ENCODE measurements around the gene CAMK2A.
A peak's percentile ranks its signal among the peaks of the same experiment; 100 is the strongest.

CAMK2A gene

DNA sequence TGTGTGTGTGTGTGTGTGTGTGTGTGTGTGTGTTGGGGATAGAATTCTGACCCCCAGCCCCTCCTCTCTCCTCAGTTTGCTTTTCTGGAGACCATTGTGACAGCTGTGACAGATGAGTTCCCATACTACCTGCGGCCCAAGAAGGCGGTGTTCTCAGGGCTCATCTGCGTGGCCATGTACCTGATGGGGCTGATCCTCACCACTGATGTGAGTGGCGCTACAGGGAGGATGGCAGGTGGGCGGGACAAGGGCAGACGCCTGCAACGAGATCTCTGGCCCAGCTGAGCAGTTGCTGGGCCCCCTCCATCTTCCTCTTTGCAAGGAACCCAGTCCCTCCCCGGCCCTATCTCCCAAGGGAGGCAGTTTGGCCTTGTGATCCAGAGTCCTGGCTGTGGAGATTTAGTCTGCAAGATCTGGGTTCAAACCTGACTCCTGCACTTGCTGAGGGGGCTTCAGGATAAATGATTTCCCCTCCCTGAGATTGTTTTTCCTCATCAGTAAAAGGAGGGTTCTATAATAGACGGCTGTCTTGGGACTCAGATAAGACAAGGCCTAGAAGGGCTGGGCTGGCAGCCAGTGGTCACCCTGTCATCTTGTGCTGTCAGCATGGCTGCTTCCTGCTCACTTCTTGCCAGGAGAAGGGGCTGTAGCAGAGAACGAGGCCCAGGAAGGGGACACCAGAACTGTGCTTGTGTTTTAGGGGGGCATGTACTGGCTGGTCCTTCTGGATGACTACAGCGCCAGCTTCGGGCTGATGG lies 85.6 kb downstream of the CAMK2A start:
- DNase-seq: peak in 1 of 10 donors; percentile 58
- intact Hi-C loops (cut with DNase I): no loop called here

DNA sequence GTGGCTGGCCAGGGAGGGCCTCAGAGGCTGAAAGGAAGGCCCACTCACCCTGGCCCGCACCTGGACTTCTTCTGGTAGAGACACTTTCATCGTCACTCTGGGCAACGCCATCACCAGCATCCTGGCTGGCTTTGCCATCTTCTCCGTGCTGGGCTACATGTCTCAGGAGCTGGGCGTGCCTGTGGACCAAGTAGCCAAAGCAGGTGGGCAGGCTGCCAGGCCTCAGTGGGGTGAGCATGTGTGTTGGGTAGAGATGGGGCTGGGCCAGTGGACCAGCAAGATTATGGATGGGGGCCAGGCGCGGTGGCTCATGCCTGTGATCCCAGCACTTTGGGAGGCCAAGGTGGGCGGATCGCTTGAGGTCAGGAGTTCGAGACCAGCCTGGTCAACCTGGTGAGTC lies 87.1 kb downstream of the CAMK2A start:
- DNase-seq: peak in 1 of 10 donors; percentile 86
- intact Hi-C loops (cut with DNase I): no loop called here

DNA sequence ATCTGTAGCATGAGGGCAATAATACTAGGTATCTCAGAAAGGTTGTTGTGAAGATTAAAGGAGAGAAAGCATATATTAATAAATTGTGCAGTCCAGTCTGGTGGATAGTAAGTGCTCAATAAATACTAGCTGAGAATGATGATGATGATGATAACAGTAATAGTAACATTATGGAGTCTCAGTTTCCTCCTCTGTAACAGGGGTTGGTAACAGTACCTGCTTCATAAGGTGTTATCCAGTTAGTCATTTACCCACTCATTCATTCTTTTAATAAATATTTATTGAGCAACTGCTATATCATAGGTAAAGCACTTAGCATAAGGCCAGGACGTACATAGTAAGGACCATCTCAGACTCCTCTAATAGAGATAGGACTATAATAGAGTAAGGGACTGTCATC lies 92.1 kb downstream of the CAMK2A start:
- no peak for DNase-seq
- intact Hi-C loops (cut with DNase I): no loop called here

DNA sequence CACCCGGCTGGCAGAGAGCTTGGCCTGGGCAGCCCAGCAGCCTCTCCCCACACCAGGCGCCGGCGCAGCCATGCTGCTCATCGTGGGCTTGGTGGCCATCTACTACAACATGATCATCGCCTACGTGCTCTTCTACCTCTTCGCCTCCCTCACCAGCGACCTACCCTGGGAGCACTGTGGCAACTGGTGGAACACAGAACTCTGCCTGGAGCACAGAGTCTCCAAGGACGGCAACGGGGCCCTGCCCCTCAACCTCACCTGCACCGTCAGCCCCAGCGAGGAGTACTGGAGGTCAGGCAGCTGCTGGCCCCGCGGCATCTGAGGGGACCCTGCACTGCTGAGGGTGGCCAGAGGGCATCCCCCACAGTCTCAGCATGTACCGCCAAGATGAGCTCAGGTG lies 92.6 kb downstream of the CAMK2A start:
- DNase-seq: no peak
- intact Hi-C loops (cut with DNase I): no loop called here

DNA sequence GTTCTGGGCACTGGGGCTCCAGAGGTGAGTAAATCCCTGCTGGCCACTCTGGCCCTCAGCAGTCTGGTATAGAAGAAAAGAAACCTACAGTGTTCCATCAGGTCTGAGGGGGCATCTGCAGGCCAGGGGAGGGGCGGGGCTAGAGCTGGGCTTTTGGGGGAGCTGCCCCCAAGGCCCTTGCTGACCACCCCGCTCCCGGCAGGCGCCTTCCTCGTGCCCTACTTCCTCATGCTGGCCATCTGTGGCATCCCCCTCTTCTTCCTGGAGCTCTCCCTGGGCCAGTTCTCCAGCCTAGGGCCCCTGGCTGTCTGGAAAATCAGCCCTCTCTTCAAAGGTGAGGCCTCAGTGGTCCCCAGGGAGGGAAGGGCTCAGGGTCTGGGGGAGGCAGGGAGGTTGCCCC lies 93.1 kb downstream of the CAMK2A start:
- intact Hi-C loops (cut with DNase I): no loop called here
- DNase-seq: no peak

DNA sequence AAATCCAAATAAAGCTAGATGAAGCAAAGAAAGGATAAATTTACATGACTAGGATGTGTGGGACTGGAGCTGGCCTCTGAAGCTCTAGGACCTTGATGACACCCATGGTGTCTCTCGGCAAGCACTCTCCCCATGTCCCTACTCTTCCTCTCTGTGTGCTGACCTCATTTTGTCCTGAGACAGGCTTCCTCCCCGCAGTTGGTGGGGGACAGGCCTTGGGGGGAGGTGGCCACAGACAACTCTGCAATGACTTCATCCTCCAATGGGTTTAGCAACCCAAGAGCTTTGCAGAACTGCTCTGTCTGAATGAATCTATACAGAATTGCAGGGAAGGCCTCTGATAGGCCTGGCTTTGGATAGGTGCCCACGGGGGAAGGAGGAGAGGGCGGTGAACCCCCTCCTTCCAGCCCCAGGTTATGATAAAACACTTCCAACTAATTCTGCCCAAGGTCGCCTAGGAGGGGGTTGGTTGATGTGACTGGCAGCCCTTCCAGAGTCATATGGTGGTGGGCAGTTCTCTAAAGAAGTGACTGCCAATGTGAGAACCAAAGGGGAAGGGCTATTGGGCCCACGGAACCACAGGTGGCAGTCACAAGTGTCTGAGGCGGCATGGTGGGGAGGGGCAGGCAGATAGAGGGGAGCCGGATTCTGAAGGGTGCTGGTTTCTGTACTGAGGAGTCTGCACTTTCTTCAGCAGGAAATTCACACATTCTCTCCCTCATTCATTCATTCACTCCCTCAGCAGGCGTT lies 93.7 kb downstream of the CAMK2A start:
- DNase-seq: no peak
- intact Hi-C loops (cut with DNase I): no loop called here

DNA sequence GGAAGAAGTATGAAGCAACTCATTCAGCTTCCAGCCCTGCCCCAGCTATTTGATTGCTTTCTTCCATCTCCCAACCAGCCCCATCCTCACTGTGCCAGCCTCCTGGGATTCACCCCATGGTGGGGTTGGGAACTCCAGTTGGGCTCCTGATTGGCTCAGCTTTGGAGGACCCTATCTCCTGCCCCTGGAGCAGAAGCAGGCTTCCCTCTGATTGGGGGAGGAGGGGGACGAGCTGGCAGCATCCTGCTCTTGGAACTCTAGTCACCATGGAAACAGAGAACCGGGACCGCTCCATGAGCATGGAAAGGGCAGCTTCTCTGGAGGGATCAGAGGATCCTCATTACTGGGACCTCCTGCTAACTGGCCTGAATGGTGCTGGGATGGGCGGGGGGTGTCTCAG lies 97.1 kb downstream of the CAMK2A start:
- DNase-seq: peak in 4 of 10 donors; percentile 29 to 88 (median 36)
- intact Hi-C loops (cut with DNase I): no loop called here

DNA sequence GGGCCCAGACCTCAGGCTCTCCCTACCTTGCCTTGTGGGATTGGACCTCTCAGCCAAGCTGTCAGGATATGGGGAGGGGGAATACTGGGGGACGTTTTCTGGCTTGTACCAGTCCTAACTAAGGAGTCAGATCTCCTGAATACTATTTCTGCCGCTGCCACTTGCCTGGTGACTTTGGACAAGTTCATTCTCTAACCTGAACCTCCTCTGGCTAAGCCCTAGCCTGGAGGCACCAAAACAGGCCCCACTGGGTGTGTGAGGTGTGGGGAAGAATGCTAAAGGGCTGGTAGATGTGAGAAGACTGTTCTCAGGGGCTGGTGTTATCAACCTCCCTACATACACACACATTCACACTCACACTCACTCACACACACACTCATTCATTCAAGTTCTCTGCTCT lies 98.6 kb downstream of the CAMK2A start:
- no peak for DNase-seq
- intact Hi-C loops (cut with DNase I): no loop called here

DNA sequence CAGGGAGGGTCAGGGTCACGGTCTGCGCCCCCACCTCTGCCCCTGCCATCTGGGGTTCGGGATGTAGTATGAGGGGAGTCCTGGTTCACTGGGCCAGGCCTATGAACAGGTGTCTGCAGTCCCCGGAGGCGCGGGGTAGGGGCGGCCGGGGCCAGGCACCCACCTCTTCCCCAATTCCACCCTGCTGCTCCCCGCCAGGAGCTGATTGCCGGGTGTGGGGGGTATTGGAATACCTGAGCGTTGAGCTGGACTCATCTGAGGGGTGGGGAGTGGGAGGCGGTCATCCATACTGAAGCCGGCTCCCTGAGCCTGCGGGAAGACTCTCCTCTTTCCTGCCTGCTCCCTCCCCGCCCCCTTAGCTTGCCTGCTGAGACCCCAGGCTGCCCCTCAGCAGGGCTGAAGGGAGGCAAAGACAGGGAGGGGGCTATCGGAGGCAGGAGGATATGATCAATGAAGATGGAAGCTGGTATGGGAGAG lies 99.0 kb downstream of the CAMK2A start:
- intact Hi-C loops (cut with DNase I): no loop called here
- DNase-seq: peak in 1 of 10 donors; percentile 71

DNA sequence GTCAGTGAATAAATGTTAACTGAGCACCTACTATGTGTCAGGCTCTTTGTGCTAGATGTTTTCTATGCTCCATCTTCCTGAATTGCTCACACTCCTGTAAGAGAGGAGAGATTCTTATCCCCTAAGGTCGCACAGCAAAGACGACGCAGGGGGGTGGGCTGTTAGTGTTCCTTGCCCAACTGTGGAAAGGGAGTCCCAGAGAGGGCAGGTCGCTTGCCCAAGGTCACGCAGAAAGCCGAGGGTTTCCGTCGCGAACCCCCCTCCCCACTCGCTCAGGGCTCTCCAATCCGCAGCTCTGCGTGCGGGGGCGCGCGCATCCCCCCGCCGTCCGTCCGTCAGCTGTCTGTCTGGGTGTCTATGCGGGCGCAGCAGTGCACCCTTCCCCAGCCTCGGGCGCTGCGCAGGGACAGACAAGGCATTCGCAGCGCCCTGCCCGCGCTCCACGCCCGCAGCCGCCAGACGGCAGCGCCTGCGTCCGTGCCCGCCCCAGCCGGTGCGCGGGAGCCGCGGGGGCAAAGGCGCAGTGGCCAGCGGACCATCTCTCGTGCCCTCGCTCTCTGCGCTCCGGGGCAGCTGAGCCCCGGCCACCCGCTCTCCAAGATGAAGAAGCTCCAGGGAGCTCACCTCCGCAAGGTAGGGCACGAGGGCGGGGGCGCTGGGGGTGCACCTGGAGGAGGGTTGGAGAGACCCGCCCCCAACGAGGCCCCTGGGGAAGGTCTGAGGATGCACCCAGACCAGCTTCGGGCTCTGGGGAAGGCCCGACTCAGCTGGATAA lies 99.7 kb downstream of the CAMK2A start, which contains the start of gene SLC6A7:
SLC6A7 (plus strand) TSS at position 335 of the 775 bp plus-strand sequence; CDS start at position 601, 266 bp downstream.
- DNase-seq: peak in 2 of 10 donors; percentile 80 to 87
- intact Hi-C loops (cut with DNase I): no loop called here

DNA sequence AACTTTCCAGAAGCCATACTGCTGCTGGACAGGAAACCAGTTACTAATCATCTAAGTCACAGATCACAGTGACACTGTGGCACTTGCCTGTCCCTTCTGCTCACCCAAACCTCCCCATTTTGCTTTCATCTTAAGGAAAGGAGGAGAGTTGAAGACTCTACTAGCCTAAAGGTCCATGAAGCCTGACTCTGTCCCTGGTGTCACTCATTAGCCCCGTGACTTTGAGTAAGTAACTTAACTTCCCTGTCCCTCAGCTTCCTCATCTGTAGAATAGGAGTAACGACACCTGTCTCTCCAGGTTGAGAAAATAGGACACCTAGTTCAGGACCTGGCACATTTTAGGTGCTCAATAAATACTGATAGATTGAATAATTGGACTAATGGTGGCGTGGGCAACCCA lies 100.2 kb downstream of the CAMK2A start:
- no peak for DNase-seq
- intact Hi-C loops (cut with DNase I): no loop called here

DNA sequence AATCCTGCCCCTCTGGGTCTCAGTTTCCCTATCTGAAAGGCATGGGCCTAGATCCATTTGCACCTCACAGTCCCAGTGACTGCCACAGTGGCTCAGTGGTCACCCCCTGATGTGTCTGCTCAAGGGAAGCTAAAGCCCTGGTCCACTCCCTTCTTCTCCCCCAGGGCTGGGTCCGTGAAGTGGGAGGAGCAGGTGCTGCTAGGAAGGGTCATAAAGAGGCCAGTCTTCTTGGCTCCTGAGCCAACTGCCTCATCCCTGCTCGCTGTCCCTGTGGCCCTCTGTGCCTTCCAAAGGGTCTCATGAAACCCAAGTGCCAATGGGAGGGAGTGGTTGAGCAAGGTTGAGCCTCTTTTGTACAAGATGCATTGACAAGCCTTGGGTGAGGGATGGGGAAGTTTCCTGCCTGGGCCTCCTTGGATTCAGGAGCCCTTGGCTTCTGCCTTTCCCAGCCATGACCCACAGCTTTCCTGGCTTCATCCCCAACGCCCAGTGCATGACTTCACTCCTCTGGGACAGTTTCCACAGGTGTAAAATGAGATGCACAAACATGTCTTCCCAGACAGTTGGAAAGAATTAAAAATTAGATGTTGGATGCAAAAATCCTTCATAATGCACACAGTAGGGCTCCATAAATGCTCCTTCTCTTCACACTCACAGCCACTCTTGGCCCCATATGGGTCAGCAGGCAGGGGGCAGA lies 101.3 kb downstream of the CAMK2A start:
- intact Hi-C loops (cut with DNase I): no loop called here
- peak in 1 of 10 donors; percentile 38 for DNase-seq

DNA sequence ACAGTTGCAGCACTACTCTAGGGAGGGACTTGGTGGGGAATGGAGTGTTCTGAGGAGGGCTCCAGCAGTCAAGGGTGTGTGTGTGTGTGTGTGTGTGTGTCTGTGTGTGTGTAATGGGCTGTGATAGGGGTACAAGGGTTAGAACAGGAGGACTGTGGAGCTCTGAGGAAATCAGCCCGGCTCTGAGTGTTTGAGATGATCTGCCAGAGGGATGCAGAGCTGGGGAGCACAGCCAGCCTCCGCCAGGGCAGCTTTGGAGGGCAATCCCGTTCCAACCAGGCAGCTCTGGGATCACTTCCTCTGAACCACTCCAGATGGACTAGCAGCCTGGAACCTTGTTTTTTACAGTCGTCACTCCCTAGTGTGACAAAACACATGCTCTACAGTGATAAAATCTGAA lies 102.7 kb downstream of the CAMK2A start:
- DNase-seq: no peak
- intact Hi-C loops (cut with DNase I): no loop called here

DNA sequence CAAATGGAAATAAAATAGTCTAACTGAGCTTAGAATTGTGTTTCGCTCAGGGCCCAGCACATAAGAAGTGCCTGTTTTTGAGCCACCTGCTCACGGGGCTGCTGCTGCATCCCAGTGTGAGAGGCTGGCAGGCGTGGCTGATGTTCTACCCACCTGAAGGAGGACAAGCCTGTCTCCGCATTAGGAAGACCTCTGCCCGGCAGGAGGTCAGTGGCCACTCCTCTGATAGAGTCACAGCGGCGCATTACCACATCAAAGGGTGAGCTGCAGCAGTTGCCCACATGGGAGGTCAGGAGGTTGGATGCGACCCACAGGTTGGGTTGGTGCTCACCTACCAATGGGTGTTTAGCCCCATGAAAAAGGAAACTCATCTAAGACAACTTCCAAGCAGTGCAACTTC lies 103.4 kb downstream of the CAMK2A start:
- intact Hi-C loops (cut with DNase I): no loop called here
- peak in 1 of 10 donors; percentile 51 for DNase-seq

DNA sequence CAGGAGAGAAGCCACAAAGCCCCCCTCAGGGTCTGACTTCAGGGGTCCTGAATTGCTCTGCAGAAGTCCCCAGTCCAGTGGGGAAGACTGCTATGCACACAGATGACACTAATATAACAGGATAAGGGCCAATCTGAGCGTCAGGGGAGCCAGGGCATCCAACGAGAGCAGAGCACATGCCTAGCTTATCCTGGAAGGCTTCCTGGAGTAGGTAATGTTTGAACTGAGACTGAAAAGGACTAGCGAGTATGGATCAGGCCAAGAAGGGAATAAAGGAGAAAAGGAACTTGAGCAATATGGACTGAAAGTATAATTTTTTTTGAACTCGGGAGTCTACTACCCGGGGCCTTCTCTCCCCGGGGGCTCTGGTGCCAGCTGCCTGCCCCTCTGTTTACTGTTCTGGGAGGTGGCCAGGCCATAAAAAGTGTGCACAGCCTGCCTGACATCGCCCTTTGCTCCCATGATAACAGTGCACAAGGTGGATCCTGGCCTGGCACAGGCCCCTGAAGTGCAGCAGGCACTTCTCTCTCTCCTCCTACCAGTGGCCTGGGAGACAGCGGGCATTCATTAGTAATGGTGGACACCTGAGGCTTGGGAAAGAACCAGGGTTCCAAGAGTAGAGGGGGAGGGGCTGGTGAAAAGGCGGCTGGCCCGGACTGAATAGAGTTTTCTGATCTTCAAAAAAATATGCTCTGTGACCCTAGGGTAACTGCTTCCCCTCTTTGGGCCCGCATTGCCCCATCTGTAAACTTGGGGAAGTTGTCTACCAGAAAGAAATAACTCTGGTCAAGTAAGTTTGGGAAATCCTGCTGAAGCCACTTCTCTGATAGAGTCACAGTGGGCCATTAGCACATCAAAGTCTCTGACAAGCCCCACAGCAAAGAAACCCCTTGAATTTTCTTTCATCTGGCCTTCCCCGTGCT lies 104.3 kb downstream of the CAMK2A start:
- peak in 1 of 10 donors; percentile 54 for DNase-seq
- intact Hi-C loops (cut with DNase I): no loop called here

DNA sequence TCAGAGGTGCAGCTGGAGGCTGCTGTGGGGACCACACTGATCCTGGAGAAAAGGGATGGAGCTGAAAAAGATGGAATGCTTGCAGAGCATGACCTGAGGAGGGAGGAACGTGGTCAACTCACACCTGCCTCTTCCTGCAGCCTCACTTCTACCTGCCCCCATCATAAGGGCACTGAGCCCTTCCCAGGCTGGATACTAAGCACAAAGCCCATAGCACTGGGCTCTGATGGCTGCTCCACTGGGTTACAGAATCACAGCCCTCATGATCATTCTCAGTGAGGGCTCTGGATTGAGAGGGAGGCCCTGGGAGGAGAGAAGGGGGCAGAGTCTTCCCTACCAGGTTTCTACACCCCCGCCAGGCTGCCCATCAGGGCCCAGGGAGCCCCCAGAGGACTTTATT lies 105.6 kb downstream of the CAMK2A start:
- intact Hi-C loops (cut with DNase I): no loop called here

DNA sequence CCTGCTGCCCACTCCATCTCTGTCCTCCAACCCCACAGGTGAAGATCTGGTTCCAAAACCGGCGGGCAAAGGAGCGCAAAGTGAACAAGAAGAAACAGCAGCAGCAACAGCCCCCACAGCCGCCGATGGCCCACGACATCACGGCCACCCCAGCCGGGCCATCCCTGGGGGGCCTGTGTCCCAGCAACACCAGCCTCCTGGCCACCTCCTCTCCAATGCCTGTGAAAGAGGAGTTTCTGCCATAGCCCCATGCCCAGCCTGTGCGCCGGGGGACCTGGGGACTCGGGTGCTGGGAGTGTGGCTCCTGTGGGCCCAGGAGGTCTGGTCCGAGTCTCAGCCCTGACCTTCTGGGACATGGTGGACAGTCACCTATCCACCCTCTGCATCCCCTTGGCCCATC lies 106.1 kb downstream of the CAMK2A start:
- peak in 1 of 10 donors; percentile 71 for DNase-seq
- intact Hi-C loops (cut with DNase I): no loop called here

More for the DNA sequence above, 105.6 kb downstream of the CAMK2A start:
- DNase-seq: peak in 1 of 10 donors; percentile 6

DNA sequence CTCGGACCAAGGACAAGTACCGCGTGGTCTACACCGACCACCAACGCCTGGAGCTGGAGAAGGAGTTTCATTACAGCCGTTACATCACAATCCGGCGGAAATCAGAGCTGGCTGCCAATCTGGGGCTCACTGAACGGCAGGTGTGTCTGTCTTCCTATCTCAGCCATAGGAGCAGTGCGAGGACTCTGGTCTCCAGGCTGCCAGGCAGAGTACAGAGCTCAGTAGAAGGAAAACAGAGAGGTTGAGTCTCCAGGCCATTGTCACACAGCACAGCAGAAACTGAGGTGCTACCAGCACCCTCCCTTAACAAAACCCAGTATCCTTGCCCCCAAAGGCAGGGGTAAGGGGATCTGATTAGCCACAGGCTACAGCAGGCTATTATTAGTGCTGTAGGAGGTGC lies 106.8 kb downstream of the CAMK2A start:
- intact Hi-C loops (cut with DNase I): no loop called here
- peak in 1 of 10 donors; percentile 66 for DNase-seq

All from posterior cingulate gyrus (tissue), 11 donors.